BJ (cell line): Measurements from ENCODE around the gene HS1BP3. TPM values are rescaled to one million over a fixed set of nuclear protein-coding genes. Genes with fewer than 3 reads are reported as not detected.

Experiments used
- CTCF ChIA-PET: fragments of 350-600 bp; formaldehyde crosslinking; extraction: SDS; loops from one replicate; lab custom pipeline; 2021; ENCODE audit warnings: antibody characterized with exemption, inconsistent platforms; lab: Yijun Ruan, JAX
- POLR2A ChIA-PET: fragments of 300-600 bp; sonication (Branson Sonifier 250); formaldehyde crosslinking; extraction: SDS; loops from one replicate; lab custom pipeline; 2021; ENCODE audit warnings: antibody characterized with exemption; lab: Charles Lee
- DNase-seq: peaks from one replicate; pipeline ENCODE4 v3.0.0-alpha.2; 2011; ENCODE audit warnings: low read depth
- H3K27me3 ChIP-seq: 2 replicates; pipeline ENCODE4 v1.6.0; 2011; ENCODE audit warnings: low read length; ENCODE audit not compliant: control insufficient read depth, insufficient read depth
- H3K36me3 ChIP-seq: 2 replicates; pipeline ENCODE4 v1.5.1; 2011; ENCODE audit warnings: low read length; ENCODE audit not compliant: control insufficient read depth, insufficient read depth
- H3K4me3 ChIP-seq: 2 replicates; pipeline ENCODE4 v1.5.1; 2011; ENCODE audit warnings: low read depth, mild to moderate bottlenecking, control low read depth, low read length
- polyA plus RNA-seq: library from polyadenylated mRNA; depleted of rRNA; stranded (reverse); fragments of >200 nt; gene quantifications from 2 replicates; pipeline ENCODE4 v1.2.3, GENCODE V29; 2011
- TF ChIP-seq, protein P1 (sequence below): IDR thresholded peaks from 2 replicates; pipeline ENCODE4 v1.5.1; 2011; ENCODE audit warnings: low read depth, mild to moderate bottlenecking, control low read depth, inconsistent platforms, low read length, moderate library complexity; ENCODE audit not compliant: insufficient read depth

The HS1BP3 gene
- polyA plus RNA-seq, 1 experiment = 13.6 TPM

DNA sequence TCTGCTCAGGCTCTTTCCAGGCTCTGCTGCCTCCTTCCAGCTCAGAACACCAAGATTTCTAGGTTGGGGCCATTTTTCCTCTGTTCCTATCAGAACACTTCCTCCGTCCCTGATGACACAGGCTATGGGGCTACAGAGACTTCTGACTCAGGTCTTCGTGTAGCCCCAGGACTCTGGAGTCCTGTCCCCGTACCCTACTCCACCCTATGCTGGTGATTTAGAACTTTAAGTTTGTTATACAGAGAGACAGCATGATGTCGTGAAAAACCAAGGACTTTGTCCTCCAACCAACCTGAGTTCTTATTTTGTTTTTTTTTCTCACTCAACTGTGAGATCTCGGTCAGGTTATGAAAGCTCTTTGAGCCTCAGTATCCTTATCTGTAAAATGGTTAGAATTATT lies 78.7 kb downstream of the HS1BP3 start:
- Histone ChIP-seq H3K27me3 (no peaks in the 10 kb centered on the region), H3K4me3 (no peak overlapping the region), H3K36me3 (no peaks in the 10 kb centered on the region)
- CTCF ChIA-PET = interaction anchor here (0.9 to 1.4 kb wide), 2 partner anchors 9 to 10 kb away, joined by 3 read pairs; no protein-coding TSS in a partner anchor
- TF ChIP-seq, protein P1, sequence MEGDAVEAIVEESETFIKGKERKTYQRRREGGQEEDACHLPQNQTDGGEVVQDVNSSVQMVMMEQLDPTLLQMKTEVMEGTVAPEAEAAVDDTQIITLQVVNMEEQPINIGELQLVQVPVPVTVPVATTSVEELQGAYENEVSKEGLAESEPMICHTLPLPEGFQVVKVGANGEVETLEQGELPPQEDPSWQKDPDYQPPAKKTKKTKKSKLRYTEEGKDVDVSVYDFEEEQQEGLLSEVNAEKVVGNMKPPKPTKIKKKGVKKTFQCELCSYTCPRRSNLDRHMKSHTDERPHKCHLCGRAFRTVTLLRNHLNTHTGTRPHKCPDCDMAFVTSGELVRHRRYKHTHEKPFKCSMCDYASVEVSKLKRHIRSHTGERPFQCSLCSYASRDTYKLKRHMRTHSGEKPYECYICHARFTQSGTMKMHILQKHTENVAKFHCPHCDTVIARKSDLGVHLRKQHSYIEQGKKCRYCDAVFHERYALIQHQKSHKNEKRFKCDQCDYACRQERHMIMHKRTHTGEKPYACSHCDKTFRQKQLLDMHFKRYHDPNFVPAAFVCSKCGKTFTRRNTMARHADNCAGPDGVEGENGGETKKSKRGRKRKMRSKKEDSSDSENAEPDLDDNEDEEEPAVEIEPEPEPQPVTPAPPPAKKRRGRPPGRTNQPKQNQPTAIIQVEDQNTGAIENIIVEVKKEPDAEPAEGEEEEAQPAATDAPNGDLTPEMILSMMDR = no peak
- POLR2A ChIA-PET = interaction anchor here (0.6 kb wide), 1 partner anchor 10 kb away, joined by 3 read pairs; no protein-coding TSS in a partner anchor
- no peak for DNase-seq

DNA sequence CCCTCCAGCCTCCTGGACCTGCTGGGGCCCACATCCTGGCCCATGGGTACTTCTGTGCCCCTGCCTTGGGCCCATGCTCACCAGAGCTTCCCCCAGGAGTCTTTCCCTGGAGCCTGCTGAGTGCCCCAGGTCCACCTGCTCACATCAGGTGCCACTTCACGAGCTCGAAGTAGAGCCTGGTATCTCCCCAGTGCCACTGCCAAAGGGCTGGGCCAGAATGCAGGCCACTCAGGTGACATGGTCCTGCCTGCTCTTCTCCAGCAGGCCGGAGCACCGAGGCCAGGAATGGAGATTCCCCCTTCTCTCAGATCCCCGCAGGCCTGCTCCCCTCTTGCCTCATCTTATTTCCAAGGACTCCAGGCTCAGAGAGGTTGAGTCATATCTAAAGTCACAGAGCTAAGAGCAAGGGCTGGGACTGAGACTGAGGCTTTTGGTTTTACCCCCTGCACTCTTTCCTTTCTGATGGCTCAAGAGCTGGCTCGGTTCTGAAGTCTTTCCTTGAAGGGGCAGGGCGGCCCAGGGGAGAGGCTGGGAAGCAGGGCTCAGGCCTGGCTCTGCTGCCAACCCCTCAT lies 79.2 kb downstream of the HS1BP3 start:
- H3K27me3 ChIP-seq = no peaks in the 10 kb centered on the region
- ChIA-PET POLR2A (interaction anchor here (0.6 kb wide), 1 partner anchor 10 kb away, joined by 3 read pairs; no protein-coding TSS in a partner anchor), CTCF (interaction anchor here (0.9 to 1.4 kb wide), 2 partner anchors 8 to 10 kb away, joined by 3 read pairs; no protein-coding TSS in a partner anchor)
- TF ChIP-seq, protein P1 = no peak
- no peak overlapping the region for H3K4me3 ChIP-seq
- DNase-seq = no peak
- H3K36me3 ChIP-seq = no peaks in the 10 kb centered on the region

DNA sequence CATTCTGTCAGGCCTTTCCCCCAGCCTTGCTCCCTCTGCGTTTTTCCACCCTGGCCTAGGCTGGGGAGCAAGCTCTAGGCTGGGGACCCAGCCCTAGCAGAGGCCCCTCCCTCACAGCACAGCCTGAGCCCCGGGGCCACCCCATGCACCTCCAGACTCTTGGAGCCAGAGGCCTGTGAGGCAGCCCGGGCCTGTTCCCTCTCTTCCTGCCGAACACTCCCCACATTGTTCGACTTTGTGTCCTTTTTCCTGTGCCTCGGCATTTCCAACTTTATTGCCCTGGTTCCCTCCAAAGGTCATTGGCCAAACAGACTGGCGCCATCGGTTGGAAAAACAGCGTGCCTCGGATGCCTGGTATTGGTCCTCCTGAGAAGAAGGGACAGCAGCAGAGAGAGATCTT lies 79.7 kb downstream of the HS1BP3 start:
- H3K36me3 ChIP-seq = no peaks in the 10 kb centered on the region
- H3K27me3 ChIP-seq = no peaks in the 10 kb centered on the region
- CTCF ChIA-PET = interaction anchor here (1.4 kb wide), 1 partner anchor 9 kb away, joined by 3 read pairs; no protein-coding TSS in a partner anchor
- no peak overlapping the region for H3K4me3 ChIP-seq
- TF ChIP-seq, protein P1 = no peak
- DNase-seq = no peak
- POLR2A ChIA-PET = no interaction called here

DNA sequence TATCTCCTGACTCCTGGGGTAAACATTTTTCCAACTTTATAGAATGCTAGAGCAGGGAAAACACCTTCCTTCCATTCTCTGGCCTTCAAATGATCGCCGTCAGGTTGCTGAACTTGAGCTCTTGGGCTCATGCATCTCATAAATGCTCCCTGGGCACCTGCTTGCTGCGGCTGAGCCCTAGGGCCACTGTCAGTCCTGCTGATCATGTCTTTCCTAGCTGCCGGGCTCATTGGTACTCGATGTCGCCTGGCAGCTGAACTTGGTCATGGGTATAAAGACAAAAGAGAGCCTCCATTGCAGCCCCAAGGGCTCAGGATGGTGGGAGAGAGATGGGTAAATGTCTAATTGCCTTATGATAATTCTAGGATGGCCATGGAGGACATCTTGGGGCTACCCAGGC lies 80.6 kb downstream of the HS1BP3 start:
- DNase-seq = no peak
- POLR2A ChIA-PET = no interaction called here
- no peaks in the 10 kb centered on the region for H3K27me3 ChIP-seq
- TF ChIP-seq, protein P1 = no peak
- H3K4me3 ChIP-seq = no peak overlapping the region
- CTCF ChIA-PET = no interaction called here
- H3K36me3 ChIP-seq = no peaks in the 10 kb centered on the region

DNA sequence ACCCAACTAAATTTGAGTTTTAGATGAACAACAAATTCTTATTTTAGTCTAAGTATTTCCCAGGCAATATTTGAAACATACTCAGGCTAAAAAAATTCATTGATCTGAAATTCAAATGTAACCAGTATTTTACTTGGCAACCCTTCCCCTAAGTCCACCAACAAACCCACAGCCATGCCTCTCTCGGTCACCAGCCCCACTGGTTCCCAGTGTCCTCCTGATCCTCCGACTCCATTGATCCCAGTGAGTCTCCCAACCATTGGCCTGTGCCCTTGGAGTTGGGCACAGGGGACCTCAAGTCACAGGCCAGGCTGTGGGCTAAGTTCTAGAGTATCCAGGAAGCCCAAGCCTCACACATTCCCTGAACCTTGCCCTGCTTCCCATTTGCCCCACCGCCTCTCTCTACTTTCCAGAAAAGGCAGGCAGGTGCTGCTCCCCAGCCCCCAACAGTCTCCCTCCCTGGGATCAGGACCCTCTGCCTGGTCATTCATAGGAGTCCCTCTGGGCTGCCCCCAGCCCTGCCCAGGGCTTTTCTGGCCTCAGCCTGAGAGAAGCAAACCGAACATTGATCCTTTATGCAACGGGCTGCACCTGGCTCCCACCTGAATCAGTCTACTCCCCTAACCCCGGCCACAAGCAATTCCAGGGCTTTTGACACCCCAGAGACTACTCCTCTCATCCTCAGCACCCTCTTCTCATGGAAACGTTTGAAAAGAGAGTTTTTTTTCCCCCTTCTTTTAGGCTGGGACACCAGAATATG lies 81.3 kb downstream of the HS1BP3 start:
- no peak for DNase-seq
- TF ChIP-seq, protein P1 = no peak
- no peaks in the 10 kb centered on the region for H3K27me3 ChIP-seq
- H3K4me3 ChIP-seq = no peak overlapping the region
- CTCF ChIA-PET = interaction anchor here (2.1 kb wide), 1 partner anchor 10 kb away, joined by 6 read pairs; no protein-coding TSS in a partner anchor
- POLR2A ChIA-PET = no interaction called here
- H3K36me3 ChIP-seq = no peaks in the 10 kb centered on the region
